WTC11 (cell line): Measurements from ENCODE around the gene COL4A6. TPM values are rescaled to one million over a fixed set of nuclear protein-coding genes. Genes with fewer than 3 reads are reported as not detected.
A peak's percentile ranks its signal among the peaks of the same experiment; 100 is the strongest.

ENCODE experiments used
- ATAC-seq: fragments of 200-7000 bp; cut with Tn5 transposase; 2 replicates; pipeline ENCODE4 v1.10.0; 2021; ENCODE audit warnings: mild to moderate bottlenecking, moderate library complexity
- CTCF ChIA-PET: fragments of 300-600 bp; sonication (Branson Sonifier 250); formaldehyde crosslinking; loops from one replicate; lab custom pipeline; 2021; ENCODE audit warnings: antibody characterized with exemption; lab: Charles Lee
- POLR2A ChIA-PET: fragments of 350-600 bp; sonication (Branson Sonifier 250); formaldehyde crosslinking; loops from one replicate; lab custom pipeline; 2021; ENCODE audit warnings: antibody characterized with exemption; lab: Charles Lee
- DNase-seq: peaks from one replicate; pipeline ENCODE4 v3.0.0; 2021; ENCODE audit warnings: low spot score
- H3K27ac Mint-ChIP-seq: 2 replicates; pipeline ENCODE4 v1.8.0; 2021; ENCODE audit warnings: mixed read lengths
- H3K27me3 Mint-ChIP-seq: 2 replicates; pipeline ENCODE4 v1.8.0; 2021; ENCODE audit warnings: low read depth, mild to moderate bottlenecking, moderate library complexity, mixed read lengths
- H3K36me3 Mint-ChIP-seq: 2 replicates; pipeline ENCODE4 v1.8.0; 2021; ENCODE audit warnings: mixed read lengths
- H3K4me1 Mint-ChIP-seq: 2 replicates; pipeline ENCODE4 v1.8.0; 2022; ENCODE audit warnings: mixed read lengths
- H3K4me3 Mint-ChIP-seq: 2 replicates; pipeline ENCODE4 v1.8.0; 2021; ENCODE audit warnings: mild to moderate bottlenecking, moderate library complexity, mixed read lengths
- H3K9me3 Mint-ChIP-seq: 2 replicates; pipeline ENCODE4 v1.8.0; 2021; ENCODE audit warnings: mixed read lengths
- ARID4B ChIP-seq: sonication (generic); formaldehyde crosslinking; IDR thresholded peaks from 2 replicates; pipeline ENCODE4 v1.8.0; 2023; ENCODE audit warnings: missing genetic modification reagents, mild to moderate bottlenecking, borderline replicate concordance
- ETV6 ChIP-seq: sonication (generic); formaldehyde crosslinking; IDR thresholded peaks from 2 replicates; pipeline ENCODE4 v1.8.1; 2022; ENCODE audit warnings: mild to moderate bottlenecking, missing genetic modification reagents
- FOXJ3 ChIP-seq: sonication (generic); formaldehyde crosslinking; IDR thresholded peaks from 2 replicates; pipeline ENCODE4 v1.9.0; 2021; ENCODE audit warnings: missing genetic modification reagents, mild to moderate bottlenecking, borderline replicate concordance
- GRHL2 ChIP-seq: fragments of 250-450 bp; sonication (Bioruptor Pico); IDR thresholded peaks from 2 replicates; pipeline ENCODE4 v1.8.0; 2022; ENCODE audit warnings: mild to moderate bottlenecking, moderate library complexity; ENCODE audit not compliant: insufficient replicate concordance, severe bottlenecking
- MAX ChIP-seq: sonication (generic); formaldehyde crosslinking; IDR thresholded peaks from 2 replicates; pipeline ENCODE4 v1.8.0; 2022; ENCODE audit warnings: mild to moderate bottlenecking, missing genetic modification reagents
- NR1H2 ChIP-seq: sonication (generic); formaldehyde crosslinking; IDR thresholded peaks from 2 replicates; pipeline ENCODE4 v1.9.0; 2021; ENCODE audit warnings: mild to moderate bottlenecking, moderate library complexity, missing genetic modification reagents
- PREB ChIP-seq: sonication (generic); formaldehyde crosslinking; IDR thresholded peaks from 2 replicates; pipeline ENCODE4 v1.8.1; 2022; ENCODE audit warnings: mild to moderate bottlenecking, missing genetic modification reagents, moderate library complexity, borderline replicate concordance
- SMAD3 ChIP-seq: sonication (generic); formaldehyde crosslinking; IDR thresholded peaks from 2 replicates; pipeline ENCODE4 v1.8.0; 2022; ENCODE audit warnings: missing genetic modification reagents, mild to moderate bottlenecking, borderline replicate concordance
- TCF7 ChIP-seq: sonication (generic); formaldehyde crosslinking; IDR thresholded peaks from 2 replicates; pipeline ENCODE4 v1.8.0; 2022; ENCODE audit warnings: mild to moderate bottlenecking, low read depth, missing genetic modification reagents, moderate library complexity
- USF1 ChIP-seq: sonication (generic); formaldehyde crosslinking; IDR thresholded peaks from 2 replicates; pipeline ENCODE4 v1.8.0; 2022; ENCODE audit warnings: mild to moderate bottlenecking, missing genetic modification reagents
- ZNF512 ChIP-seq: sonication (generic); formaldehyde crosslinking; IDR thresholded peaks from 2 replicates; pipeline ENCODE4 v1.8.1; 2022; ENCODE audit warnings: missing genetic modification reagents, borderline replicate concordance
- total RNA-seq: library from RNA; stranded (reverse); gene quantifications from 3 replicates; pipeline ENCODE4 v1.2.3, GENCODE V29; 2021

Gene COL4A6
- total RNA-seq, 1 experiment from 2014 or later: 15.2 TPM

- peak; percentile 76 for ATAC-seq
- POLR2A ChIA-PET: no interaction called here
- Mint-ChIP-seq H3K27me3 (no peaks in the 10 kb centered on the region; the same call in 1 of the 2 replicates), H3K4me3 (no peak overlapping the region)
- no peak for TF ChIP-seq SMAD3 (CRISPR knock-in tag)
- TF ChIP-seq, all 79 proteins: peak for 0
- Mint-ChIP-seq H3K27ac (no peak overlapping the region), H3K4me1 (no peaks in the 10 kb centered on the region), H3K36me3 (no peaks in the 10 kb centered on the region), H3K9me3 (no peaks in the 10 kb centered on the region)
- DNase-seq: peak; percentile 15
- CTCF ChIA-PET: interaction anchor here (0.6 to 2.2 kb wide), 16 partner anchors 12 to 362 kb away, joined by 3 to 18 read pairs (median 3); partner anchors contain the start of genes ATG4A, NCBP2L, PSMD10 and VSIG1
These were observed 299.2 kb downstream of the COL4A6 start for GRCh38 chrX:108138814-108139702.

- ATAC-seq: peak; percentile 41; the same call in 1 of the 2 replicates
- Mint-ChIP-seq H3K4me3 (no peak overlapping the region), H3K27ac (no peak overlapping the region), H3K27me3 (no peaks in the 10 kb centered on the region; the same call in 1 of the 2 replicates), H3K9me3 (no peaks in the 10 kb centered on the region), H3K4me1 (peaks cover 4% of the 10 kb centered on the region; the same call in 1 of the 2 replicates), H3K36me3 (no peaks in the 10 kb centered on the region)
- POLR2A ChIA-PET: no interaction called here
- CTCF ChIA-PET: no interaction called here
- DNase-seq: peak; percentile 20
- no peak for TF ChIP-seq USF1 (CRISPR knock-in tag)
- TF ChIP-seq NR1H2: no peak
- no peak for TF ChIP-seq TCF7 (CRISPR knock-in tag)
- TF ChIP-seq ZNF512 (CRISPR knock-in tag): no peak
- no peak for TF ChIP-seq ETV6 (CRISPR knock-in tag)
- TF ChIP-seq FOXJ3 (CRISPR knock-in tag): no peak
- TF ChIP-seq PREB: no peak
- TF ChIP-seq MAX (CRISPR knock-in tag): no peak
- no peak for TF ChIP-seq ARID4B (CRISPR knock-in tag)
- TF ChIP-seq GRHL2 (CRISPR knock-in tag): no peak
These were observed 303.5 kb downstream of the COL4A6 start for GRCh38 chrX:108134724-108135123.
